Prostate gland (tissue), 2 donors: ENCODE data around the gene KBTBD12. TPM values are rescaled to one million over a fixed set of nuclear protein-coding genes. Genes with fewer than 3 reads are reported as not detected.
A peak's percentile ranks its signal among the peaks of the same experiment; 100 is the strongest.
"Not testable (repeated sequence)": the region's sequence is repeated elsewhere in the genome, so short reads cannot be mapped to it uniquely, and the experiment has no call there.

ENCODE experiments used
- DNase-seq: peaks from one replicate; pipeline ENCODE4 v3.0.0-alpha.2; 2019; ENCODE audit warnings: low spot score
- H3K27ac ChIP-seq, 2 donors: fragments of 200-600 bp; sonication (generic); 2 replicates each; pipeline ENCODE4 v1.5.1; 2017 to 2019
- H3K27me3 ChIP-seq: fragments of 200-600 bp; sonication (generic); replicated peaks from 2 replicates; pipeline ENCODE4 v1.5.1; 2019; ENCODE audit not compliant: insufficient read depth
- H3K36me3 ChIP-seq, 2 donors: fragments of 200-600 bp; sonication (generic); 1 replicate in 1 of 2; 2 replicates in 1 of 2; pipeline versions ENCODE4 v1.5.1 to v1.8.1; 2017 to 2019
- H3K4me1 ChIP-seq: fragments of 200-600 bp; sonication (generic); replicated peaks from 2 replicates; pipeline ENCODE4 v1.5.1; 2019
- H3K4me3 ChIP-seq, 2 donors: fragments of 200-600 bp; sonication (generic); 2 replicates each; pipeline ENCODE4 v1.5.1; 2017 to 2019
- H3K9me3 ChIP-seq: fragments of 200-600 bp; sonication (generic); 2 replicates; pipeline ENCODE4 v1.5.1; 2017
- POLR2A ChIP-seq: fragments of 450-650 bp; IDR thresholded peaks from one replicate; pipeline ENCODE4 v1.6.1; 2016; ENCODE audit warnings: antibody characterized with exemption, mild to moderate bottlenecking
- POLR2AphosphoS5 ChIP-seq: sonication (generic); formaldehyde crosslinking; IDR thresholded peaks from one replicate; pipeline ENCODE4 v1.6.1; 2017; ENCODE audit warnings: antibody characterized with exemption
- WGBS: methylation state at CpG from one replicate; pipeline ENCODE4 v1.1.5; 2018; 5-methylcytosine and 5-hydroxymethylcytosine counted together
- intact Hi-C: fragments of 100-400 bp; cut with DNase I; formaldehyde crosslinking; loops from one replicate; pipeline ENCODE4 v1.14.2; 2022
- total RNA-seq, 2 donors: library from RNA; depleted of rRNA; stranded (reverse); fragments of >200 nt; gene quantifications; one replicate each; pipeline ENCODE4 v1.1.0, GENCODE V29; 2016
- TF ChIP-seq, protein P1 (sequence below), 4 experiments: fragments of 200-600 bp in 2 of 4; fragments of 450-650 bp in 2 of 4; sonication (generic) in 2 of 4; IDR thresholded peaks; 1 replicate in 3 of 4; 2 replicates in 1 of 4; pipeline ENCODE4 v1.5.1; 2016 to 2019; ENCODE audit warnings: antibody characterized with exemption in 4 of 4, mild to moderate bottlenecking in 2 of 4, moderate library complexity in 2 of 4

Gene KBTBD12
- total RNA-seq, 2 donors from 2014 or later: 1.2 TPM; not detected in 1

DNA sequence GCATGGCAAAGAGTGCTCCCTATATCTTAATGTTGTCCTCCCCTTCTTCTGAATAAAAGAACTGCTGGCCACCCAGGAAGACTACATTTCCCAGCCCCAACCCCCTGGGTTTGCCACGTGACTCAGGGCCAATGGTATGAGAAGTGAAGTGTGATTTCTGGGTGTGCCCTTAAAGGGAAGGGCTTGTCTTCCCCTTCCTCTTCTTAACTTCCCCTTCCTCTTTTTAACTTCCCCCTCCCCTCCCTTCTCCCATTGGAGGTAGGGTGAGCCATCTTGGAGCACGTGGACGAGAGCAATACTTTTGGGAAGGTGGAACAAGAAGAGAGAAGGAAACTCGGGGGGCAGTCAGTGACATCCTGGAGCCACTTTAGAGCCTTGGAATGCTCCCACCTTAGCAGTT is 6.8 kb upstream of the KBTBD12 start:
- 78% methylated on average over 4 of the region's 4 CpGs for WGBS
- Histone ChIP-seq H3K9me3 (no peaks in the 10 kb centered on the region), H3K27ac (no peak overlapping the region), H3K4me3 (no peak overlapping the region), H3K4me1 (no peaks in the 10 kb centered on the region), H3K36me3 (no peaks in the 10 kb centered on the region), H3K27me3 (no peaks in the 10 kb centered on the region)
- intact Hi-C loops: no loop called here
- DNase-seq: no peak
- TF ChIP-seq POLR2AphosphoS5 (no peak), POLR2A (no peak)
- TF ChIP-seq, protein P1, sequence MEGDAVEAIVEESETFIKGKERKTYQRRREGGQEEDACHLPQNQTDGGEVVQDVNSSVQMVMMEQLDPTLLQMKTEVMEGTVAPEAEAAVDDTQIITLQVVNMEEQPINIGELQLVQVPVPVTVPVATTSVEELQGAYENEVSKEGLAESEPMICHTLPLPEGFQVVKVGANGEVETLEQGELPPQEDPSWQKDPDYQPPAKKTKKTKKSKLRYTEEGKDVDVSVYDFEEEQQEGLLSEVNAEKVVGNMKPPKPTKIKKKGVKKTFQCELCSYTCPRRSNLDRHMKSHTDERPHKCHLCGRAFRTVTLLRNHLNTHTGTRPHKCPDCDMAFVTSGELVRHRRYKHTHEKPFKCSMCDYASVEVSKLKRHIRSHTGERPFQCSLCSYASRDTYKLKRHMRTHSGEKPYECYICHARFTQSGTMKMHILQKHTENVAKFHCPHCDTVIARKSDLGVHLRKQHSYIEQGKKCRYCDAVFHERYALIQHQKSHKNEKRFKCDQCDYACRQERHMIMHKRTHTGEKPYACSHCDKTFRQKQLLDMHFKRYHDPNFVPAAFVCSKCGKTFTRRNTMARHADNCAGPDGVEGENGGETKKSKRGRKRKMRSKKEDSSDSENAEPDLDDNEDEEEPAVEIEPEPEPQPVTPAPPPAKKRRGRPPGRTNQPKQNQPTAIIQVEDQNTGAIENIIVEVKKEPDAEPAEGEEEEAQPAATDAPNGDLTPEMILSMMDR (IDR thresholded peaks at IDR 0.05): no peak

- Histone ChIP-seq H3K4me1 (no peaks in the 10 kb centered on the region), H3K27ac (no peak overlapping the region), H3K4me3 (no peak overlapping the region), H3K9me3 (no peaks in the 10 kb centered on the region), H3K27me3 (no peaks in the 10 kb centered on the region), H3K36me3 (no peaks in the 10 kb centered on the region)
- DNase-seq: no peak
- TF ChIP-seq, protein P1 (IDR thresholded peaks at IDR 0.05): no peak
- TF ChIP-seq POLR2AphosphoS5 (no peak), POLR2A (no peak)
- intact Hi-C loops: no loop called here
- 100% methylated on average over 1 of the region's 1 CpG for WGBS
These were observed 6.1 kb upstream of the KBTBD12 start for GRCh38 chr3:127908951-127909350.

DNA sequence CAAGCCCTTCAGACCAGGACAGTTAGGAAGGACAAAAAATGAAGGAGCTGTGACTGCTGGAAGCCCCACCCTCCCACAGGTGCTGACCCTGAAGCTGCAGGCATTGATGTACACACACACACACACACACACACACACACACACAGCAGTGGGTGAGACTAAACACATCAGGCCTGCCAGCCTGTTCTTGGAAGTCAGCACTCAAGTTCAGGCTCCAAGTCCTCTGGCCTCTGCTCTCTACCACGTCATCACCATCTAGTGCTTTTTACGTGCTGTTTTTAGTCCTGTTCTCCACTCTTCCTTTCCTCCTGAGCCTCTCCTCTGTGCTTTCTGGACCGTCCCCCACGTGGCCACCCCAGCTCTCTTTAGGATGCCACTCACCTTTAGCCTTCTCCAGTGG is 5.4 kb upstream of the KBTBD12 start:
- intact Hi-C loops: no loop called here
- no peak for TF ChIP-seq POLR2A
- no peak for DNase-seq

DNA sequence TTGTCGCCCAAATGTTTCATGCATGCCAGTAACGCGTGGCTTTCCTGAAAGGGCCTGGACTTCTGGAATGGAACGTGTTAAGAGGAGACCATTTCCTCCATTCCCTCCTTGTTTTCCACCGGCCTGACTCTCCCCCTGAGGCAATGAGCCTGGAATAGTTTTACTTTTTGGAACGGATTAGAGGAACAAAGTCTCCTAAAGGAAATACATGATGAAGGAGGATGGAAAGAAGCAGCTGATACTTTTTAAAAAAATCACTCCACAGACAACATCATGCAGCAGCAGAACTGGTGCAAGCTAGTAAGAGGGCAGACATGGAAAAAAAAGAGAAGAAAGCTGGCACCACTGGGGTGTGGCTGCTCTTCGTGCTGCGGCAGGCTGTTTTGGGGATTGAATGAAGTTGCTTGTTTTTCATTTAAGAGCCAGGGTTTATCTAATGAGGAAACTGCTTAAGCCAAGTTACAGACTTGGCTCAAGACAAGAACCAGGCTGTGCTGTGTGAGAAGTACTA is 3.6 kb upstream of the KBTBD12 start:
- DNase-seq: peak; percentile 15

More for the DNA sequence above, 5.4 kb upstream of the KBTBD12 start:
- Histone ChIP-seq H3K4me1 (no peaks in the 10 kb centered on the region), H3K9me3 (no peaks in the 10 kb centered on the region), H3K27ac (no peak overlapping the region), H3K36me3 (no peaks in the 10 kb centered on the region), H3K27me3 (no peaks in the 10 kb centered on the region), H3K4me3 (no peak overlapping the region)
- 81% methylated on average over 4 of the region's 4 CpGs for WGBS

GRCh38 chr3:127913841-127914240 is 1.2 kb upstream of the KBTBD12 start:
- DNase-seq, H3K27me3 ChIP-seq, H3K4me1 ChIP-seq, H3K27ac ChIP-seq, H3K4me3 ChIP-seq, H3K9me3 ChIP-seq, intact Hi-C loops, H3K36me3 ChIP-seq: not testable (repeated sequence)
- 94% methylated on average over 2 of the region's 2 CpGs for WGBS

More for the DNA sequence above, 3.6 kb upstream of the KBTBD12 start:
- Histone ChIP-seq H3K27ac (no peak overlapping the region), H3K4me1 (peaks cover 4% of the 10 kb centered on the region), H3K27me3 (peaks cover 3% of the 10 kb centered on the region), H3K36me3 (no peaks in the 10 kb centered on the region), H3K4me3 (no peak overlapping the region), H3K9me3 (no peaks in the 10 kb centered on the region)
- TF ChIP-seq POLR2AphosphoS5 (no peak), POLR2A (no peak)
- TF ChIP-seq, protein P1 (IDR thresholded peaks at IDR 0.05): no peak
- intact Hi-C loops: no loop called here
- 14% methylated on average over 8 of the region's 8 CpGs for WGBS

GRCh38 chr3:127914584-127914983 is 448 bp upstream of the KBTBD12 start:
- peaks cover 3% of the 10 kb centered on the region for H3K27me3 ChIP-seq
- peaks cover 4% of the 10 kb centered on the region for H3K4me1 ChIP-seq
- H3K36me3 ChIP-seq: no peaks in the 10 kb centered on the region
- no peak for DNase-seq
- peak overlapping the region; percentile 26 to 29 for H3K4me3 ChIP-seq
- TF ChIP-seq POLR2A (no peak), POLR2AphosphoS5 (no peak)
- TF ChIP-seq, protein P1 (IDR thresholded peaks at IDR 0.05): no peak
- no peak overlapping the region for H3K27ac ChIP-seq
- WGBS: 25% methylated on average over 8 of the region's 8 CpGs
- intact Hi-C loops: no loop called here
- no peaks in the 10 kb centered on the region for H3K9me3 ChIP-seq
